ENCODE results near the gene ZNF587. TPM values are rescaled to one million over a fixed set of nuclear protein-coding genes. Genes with fewer than 3 reads are reported as not detected.

Gene ZNF587
- total and polyA plus RNA-seq, 10 of the 15 experiments (the other 5 are each of a cell fraction or from before 2014, with no cell fraction given), result 1.9 to 27.8 (median 13.5) TPM

GRCh38 chr19:57870225-57870624, 20.6 kb downstream of the ZNF587 start:
- intact Hi-C loops (cut with micrococcal nuclease; ENCODE audit: unreplicated experiment), result no loop called here
- ATAC-seq (no peak), DNase-seq (ENCODE audit: low read depth, low spot score) (no peak), FAIRE-seq (no peak)
- Histone ChIP-seq H3K27ac (ENCODE audit: control insufficient read depth, insufficient read depth) (no peak overlapping the region), H4K20me1 (ENCODE audit: control insufficient read depth, insufficient read depth) (no peaks in the 10 kb centered on the region), H3K79me2 (ENCODE audit: control insufficient read depth, insufficient read depth, low read length) (no peaks in the 10 kb centered on the region), H3K4me3 (no peak overlapping the region), H2AFZ (ENCODE audit: control insufficient read depth, low read depth, low read length) (no peak overlapping the region), H3K4me1 (ENCODE audit: control insufficient read depth, insufficient read depth, low read length) (no peaks in the 10 kb centered on the region), H3K9ac (ENCODE audit: control insufficient read depth, insufficient read depth, low read length) (no peak overlapping the region), H3K9me3 (replicated peaks; ENCODE audit: control insufficient read depth, insufficient read depth, low read length) (peaks cover 47% of the 10 kb centered on the region), H3K36me3 (ENCODE audit: control insufficient read depth in 2 of 2, insufficient read depth in 2 of 2, low read length in 1 of 2) (peaks cover 10 to 34% of the 10 kb centered on the region in 2 experiments), H3K4me2 (ENCODE audit: control insufficient read depth, insufficient read depth) (no peak overlapping the region), H3K27me3 (replicated peaks in 1 of 2; ENCODE audit: control insufficient read depth in 2 of 2, insufficient read depth in 2 of 2, low read length in 1 of 2) (no peaks in the 10 kb centered on the region)
- SMC1A ChIA-PET (ENCODE audit: uncharacterized antibody, unreplicated experiment), result no interaction called here
- no peak for TF ChIP-seq MLLT1 (IDR thresholded peaks at IDR 0.05)
- TF ChIP-seq STAT1 (conservative IDR thresholded peaks at IDR 0.05), result no peak
- TF ChIP-seq CHD4 (IDR thresholded peaks at IDR 0.05), result no peak
- no peak for TF ChIP-seq NR2F1 (conservative IDR thresholded peaks at IDR 0.05)
- no peak for TF ChIP-seq MTA3 (IDR thresholded peaks at IDR 0.05; ENCODE audit: borderline replicate concordance, low read length)
- TF ChIP-seq E2F8 (IDR thresholded peaks at IDR 0.05; ENCODE audit: low read depth, partially characterized antibody), result no peak
- TF ChIP-seq NFYB (IDR thresholded peaks at IDR 0.05; ENCODE audit: insufficient read depth, low read depth, low read length), result no peak
- BruUV-seq (replicated peaks), result no TSS peak
- WGBS (ENCODE audit: insufficient coverage, insufficient replicate concordance, low lambda C conversion rate, missing lambda C conversion rate), result 90% methylated on average over 2 of the region's 2 CpGs
- in situ Hi-C loops (cut with MboI), result no loop called here
- POLR2A ChIA-PET, result no interaction called here
- CTCF ChIA-PET, result no interaction called here
- RAD21 ChIA-PET (ENCODE audit: unreplicated experiment), result no interaction called here

Data from GM12878 (cell line).